ENCODE results near the gene ALOXE3. TPM values are rescaled to one million over a fixed set of nuclear protein-coding genes. Genes with fewer than 3 reads are reported as not detected.

Gene ALOXE3
- polyA plus RNA-seq, 2 of the 4 experiments (the other 2 are of a cell fraction) = 0.35 to 0.40 TPM

DNA sequence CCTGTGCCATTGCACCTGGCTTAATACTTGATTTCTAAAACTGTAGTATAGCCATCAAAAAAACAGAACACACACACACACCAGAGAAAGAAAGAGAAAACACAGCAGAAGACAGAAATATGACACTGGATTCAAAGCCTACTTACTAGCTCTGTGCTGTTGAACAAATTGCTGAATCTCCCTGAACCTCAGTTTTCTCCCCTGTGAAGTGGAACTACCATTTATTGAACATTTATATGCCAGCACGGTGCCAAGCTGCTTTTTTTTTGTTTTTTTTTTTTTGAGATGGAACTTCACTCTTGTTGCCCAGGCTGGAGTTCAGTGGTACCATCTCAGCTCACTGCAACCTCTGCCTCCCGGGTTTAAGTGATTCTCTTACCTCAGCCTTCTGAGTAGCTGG, 17.6 kb downstream of the ALOXE3 start (continued):
- TF ChIP-seq, protein P1, sequence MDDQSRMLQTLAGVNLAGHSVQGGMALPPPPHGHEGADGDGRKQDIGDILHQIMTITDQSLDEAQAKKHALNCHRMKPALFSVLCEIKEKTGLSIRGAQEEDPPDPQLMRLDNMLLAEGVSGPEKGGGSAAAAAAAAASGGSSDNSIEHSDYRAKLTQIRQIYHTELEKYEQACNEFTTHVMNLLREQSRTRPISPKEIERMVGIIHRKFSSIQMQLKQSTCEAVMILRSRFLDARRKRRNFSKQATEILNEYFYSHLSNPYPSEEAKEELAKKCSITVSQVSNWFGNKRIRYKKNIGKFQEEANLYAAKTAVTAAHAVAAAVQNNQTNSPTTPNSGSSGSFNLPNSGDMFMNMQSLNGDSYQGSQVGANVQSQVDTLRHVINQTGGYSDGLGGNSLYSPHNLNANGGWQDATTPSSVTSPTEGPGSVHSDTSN (IDR thresholded peaks at IDR 0.05) = no peak
- TF ChIP-seq MYC (IDR thresholded peaks at IDR 0.05; ENCODE audit: borderline replicate concordance, low read length) (no peak), FOSL2 (IDR thresholded peaks at IDR 0.05) (no peak), FOSL2 (CRISPR knock-in tag; IDR thresholded peaks at IDR 0.05) (no peak), NFE2L2 (conservative IDR thresholded peaks at IDR 0.05; ENCODE audit: low read length) (no peak), CHD2 (IDR thresholded peaks at IDR 0.05; ENCODE audit: low read length, partially characterized antibody) (no peak), ESRRA (IDR thresholded peaks at IDR 0.05; ENCODE audit: borderline replicate concordance, low read length) (no peak)

DNA sequence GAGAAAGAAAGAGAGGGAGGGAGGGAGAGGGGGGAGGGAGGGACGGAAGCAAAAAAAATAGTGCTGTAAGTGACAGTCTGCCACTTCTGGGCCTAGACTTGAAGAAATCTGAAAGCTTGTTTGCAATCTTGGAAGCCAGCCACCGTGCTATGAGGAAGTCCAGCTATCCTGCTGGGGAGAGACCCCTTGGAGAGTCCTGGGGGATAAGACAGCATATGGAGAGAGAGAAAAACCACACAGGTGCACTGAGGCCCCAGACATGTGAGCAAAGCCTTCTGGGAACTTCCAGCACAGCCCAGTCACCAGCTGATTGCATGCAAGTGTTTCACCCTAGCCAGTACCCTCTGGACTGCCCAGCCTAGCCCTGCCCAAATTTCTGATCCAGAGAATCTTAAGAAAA, 18.2 kb downstream of the ALOXE3 start:
- no peak for FAIRE-seq
- ChIA-PET POLR2A (interaction anchor here (1.0 kb wide), 1 partner anchor 8 kb away, joined by 6 read pairs; no protein-coding TSS in a partner anchor), CTCF (interaction anchor here (0.5 to 24.1 kb wide), 8 partner anchors 11 to 117 kb away, joined by 3 to 1490 read pairs (median 44); partner anchors contain the start of genes ALOX12B and ALOXE3)
- DNase-seq (ENCODE audit: low read depth in 1 of 2, low spot score in 1 of 2) = no peak
- Histone ChIP-seq H3K4me3 (no peak overlapping the region), H3K27ac (no peak overlapping the region), H3K4me1 (0 out of 3 replicates have a peak, but pooled peaks cover 5% of the 10 kb centered on the region), H3K4me2 (no peak overlapping the region), H3K9me3 (no peaks in the 10 kb centered on the region)
- no peak for ATAC-seq
- no peak for TF ChIP-seq FOXS1 (CRISPR knock-in tag; IDR thresholded peaks at IDR 0.05)
- no peak for TF ChIP-seq PHF8 (IDR thresholded peaks at IDR 0.05; ENCODE audit: borderline replicate concordance, low read depth)
- no peak for TF ChIP-seq HEYL (CRISPR knock-in tag; IDR thresholded peaks at IDR 0.05)
- TF ChIP-seq, protein P2, sequence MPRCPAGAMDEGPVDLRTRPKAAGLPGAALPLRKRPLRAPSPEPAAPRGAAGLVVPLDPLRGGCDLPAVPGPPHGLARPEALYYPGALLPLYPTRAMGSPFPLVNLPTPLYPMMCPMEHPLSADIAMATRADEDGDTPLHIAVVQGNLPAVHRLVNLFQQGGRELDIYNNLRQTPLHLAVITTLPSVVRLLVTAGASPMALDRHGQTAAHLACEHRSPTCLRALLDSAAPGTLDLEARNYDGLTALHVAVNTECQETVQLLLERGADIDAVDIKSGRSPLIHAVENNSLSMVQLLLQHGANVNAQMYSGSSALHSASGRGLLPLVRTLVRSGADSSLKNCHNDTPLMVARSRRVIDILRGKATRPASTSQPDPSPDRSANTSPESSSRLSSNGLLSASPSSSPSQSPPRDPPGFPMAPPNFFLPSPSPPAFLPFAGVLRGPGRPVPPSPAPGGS (IDR thresholded peaks at IDR 0.05) = no peak
- TF ChIP-seq KDM5A (IDR thresholded peaks at IDR 0.05) = no peak
- no peak for TF ChIP-seq EHMT2 (IDR thresholded peaks at IDR 0.05; ENCODE audit: low read depth)
- 55% methylated on average over 2 of the region's 2 CpGs for WGBS (ENCODE audit: missing lambda C conversion rate)

DNA sequence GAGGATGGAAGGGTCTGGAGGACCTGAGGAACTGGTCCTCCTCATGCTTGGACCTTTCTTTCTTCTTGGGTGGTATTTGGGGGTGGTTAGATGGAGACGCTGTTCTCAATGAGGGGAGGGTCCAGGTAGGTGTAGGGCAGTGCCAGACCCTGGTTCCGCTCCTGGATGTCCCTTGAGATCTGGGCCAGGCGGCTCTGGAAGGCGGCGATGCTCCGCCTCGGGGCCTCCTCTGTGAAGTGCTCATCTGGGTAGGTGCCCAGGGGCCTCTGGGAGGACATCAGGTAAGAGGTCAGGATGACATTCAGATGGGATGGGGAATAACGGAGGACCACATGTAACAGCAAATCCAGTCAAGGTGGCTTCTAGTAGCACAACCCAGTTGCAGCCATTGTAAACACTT, 21.8 kb downstream of the ALOXE3 start:
- FAIRE-seq (no peak), ATAC-seq (no peak), DNase-seq (ENCODE audit: low read depth in 1 of 2, low spot score in 1 of 2) (no peak)
- H3K4me3 ChIP-seq = no peak overlapping the region
- 70% methylated on average over 8 of the region's 8 CpGs for WGBS (ENCODE audit: missing lambda C conversion rate)
- no peak overlapping the region for H3K27ac ChIP-seq
- no peaks in the 10 kb centered on the region for H3K9me3 ChIP-seq
- H3K4me1 ChIP-seq = no peaks in the 10 kb centered on the region
- no peak overlapping the region for H3K4me2 ChIP-seq
- ChIA-PET CTCF (interaction anchor here (0.8 to 1.4 kb wide), 13 partner anchors 8 to 37 kb away, joined by 3 to 11 read pairs (median 4); partner anchors contain the start of genes ALOX12B and ALOXE3), POLR2A (no interaction called here)
- no peak for TF ChIP-seq NPAS2 (CRISPR knock-in tag; IDR thresholded peaks at IDR 0.05; ENCODE audit: borderline replicate concordance)
- TF ChIP-seq JUNB (IDR thresholded peaks at IDR 0.05) = no peak
- TF ChIP-seq CBX2 (IDR thresholded peaks at IDR 0.05; ENCODE audit: borderline replicate concordance, low read depth) = no peak
- TF ChIP-seq CBX8 (IDR thresholded peaks at IDR 0.05) = no peak
- TF ChIP-seq MAFK (IDR thresholded peaks at IDR 0.05; ENCODE audit: partially characterized antibody) = no peak
- TF ChIP-seq HEYL (CRISPR knock-in tag; IDR thresholded peaks at IDR 0.05) = no peak
- TF ChIP-seq EHF (CRISPR knock-in tag; IDR thresholded peaks at IDR 0.05) = no peak
- TF ChIP-seq POLR2AphosphoS2 (conservative IDR thresholded peaks at IDR 0.05; ENCODE audit: low read length) = no peak
- no peak for TF ChIP-seq FOSL2 (IDR thresholded peaks at IDR 0.05)
- no peak for TF ChIP-seq FOSL2 (CRISPR knock-in tag; IDR thresholded peaks at IDR 0.05)
- TF ChIP-seq NFE2L2 (conservative IDR thresholded peaks at IDR 0.05; ENCODE audit: low read length) = no peak
- TF ChIP-seq EP300 (IDR thresholded peaks at IDR 0.05) = no peak
- no peak for TF ChIP-seq RCOR1 (IDR thresholded peaks at IDR 0.05; ENCODE audit: low read depth, low read length)
- TF ChIP-seq FOXS1 (CRISPR knock-in tag; IDR thresholded peaks at IDR 0.05) = no peak
- TF ChIP-seq KDM1A (IDR thresholded peaks at IDR 0.05; ENCODE audit: low read depth) = no peak
- no peak for TF ChIP-seq CEBPB (IDR thresholded peaks at IDR 0.05)
- TF ChIP-seq FOSB (CRISPR knock-in tag; IDR thresholded peaks at IDR 0.05) = no peak
- TF ChIP-seq CHD2 (IDR thresholded peaks at IDR 0.05; ENCODE audit: low read length, partially characterized antibody) = no peak

All from A549 (cell line).